ENCODE measurements around the gene TELO2.

Gene TELO2

DNA sequence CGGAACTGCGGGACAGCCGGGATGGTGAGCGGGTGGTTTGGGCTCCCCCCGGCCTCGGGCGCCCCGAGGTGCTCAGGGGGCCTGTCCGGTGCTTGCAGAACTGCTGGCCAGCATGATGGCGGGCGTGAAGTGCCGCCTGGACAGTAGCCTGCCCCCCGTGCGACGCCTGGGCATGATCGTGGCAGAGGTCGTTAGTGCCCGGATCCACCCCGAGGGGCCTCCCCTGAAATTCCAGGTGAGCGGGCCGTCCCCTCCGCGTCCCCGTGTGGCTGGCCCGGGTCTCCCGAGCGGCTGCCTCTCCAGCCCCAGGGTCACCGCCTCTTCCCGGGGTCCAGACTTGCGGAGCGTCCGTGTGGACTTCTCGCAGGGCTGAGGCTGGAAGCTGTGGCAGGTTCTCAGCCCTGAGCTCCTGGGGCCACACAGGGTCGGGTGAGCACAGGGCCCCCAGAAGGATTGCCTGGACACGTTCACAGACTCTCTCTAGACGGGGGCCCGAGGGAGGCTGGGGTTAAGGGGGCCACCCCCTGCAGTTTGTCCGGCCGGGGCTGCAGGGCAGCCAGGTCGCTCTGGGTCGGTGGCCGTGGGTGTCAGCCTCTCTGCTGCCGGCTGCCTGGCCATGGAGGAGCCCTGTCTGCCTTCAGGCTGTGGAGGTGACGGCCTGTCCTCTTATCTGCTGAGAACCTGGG, 7.4 kb downstream of the TELO2 start:
- no peak for DNase-seq

DNA sequence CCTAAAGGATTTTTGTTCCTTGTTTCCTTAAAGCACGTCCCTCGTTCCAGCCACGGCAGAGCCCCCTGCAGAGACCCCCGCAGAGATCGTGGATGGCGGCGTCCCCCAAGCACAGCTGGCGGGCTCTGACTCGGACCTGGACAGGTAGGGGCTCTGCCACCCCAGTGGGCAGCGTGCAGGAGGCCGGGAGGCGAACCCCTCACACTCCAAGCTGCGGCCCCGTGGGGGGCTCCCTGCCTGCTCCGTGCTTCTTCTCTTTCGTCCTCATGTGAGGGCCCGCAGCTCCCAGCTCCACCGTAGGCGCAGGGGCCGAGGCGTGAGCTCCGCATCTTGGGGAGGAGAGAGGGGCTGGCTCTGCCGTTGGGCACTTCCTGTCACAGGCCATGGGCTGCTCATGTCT, 8.5 kb downstream of the TELO2 start:
- DNase-seq, result no peak

DNA sequence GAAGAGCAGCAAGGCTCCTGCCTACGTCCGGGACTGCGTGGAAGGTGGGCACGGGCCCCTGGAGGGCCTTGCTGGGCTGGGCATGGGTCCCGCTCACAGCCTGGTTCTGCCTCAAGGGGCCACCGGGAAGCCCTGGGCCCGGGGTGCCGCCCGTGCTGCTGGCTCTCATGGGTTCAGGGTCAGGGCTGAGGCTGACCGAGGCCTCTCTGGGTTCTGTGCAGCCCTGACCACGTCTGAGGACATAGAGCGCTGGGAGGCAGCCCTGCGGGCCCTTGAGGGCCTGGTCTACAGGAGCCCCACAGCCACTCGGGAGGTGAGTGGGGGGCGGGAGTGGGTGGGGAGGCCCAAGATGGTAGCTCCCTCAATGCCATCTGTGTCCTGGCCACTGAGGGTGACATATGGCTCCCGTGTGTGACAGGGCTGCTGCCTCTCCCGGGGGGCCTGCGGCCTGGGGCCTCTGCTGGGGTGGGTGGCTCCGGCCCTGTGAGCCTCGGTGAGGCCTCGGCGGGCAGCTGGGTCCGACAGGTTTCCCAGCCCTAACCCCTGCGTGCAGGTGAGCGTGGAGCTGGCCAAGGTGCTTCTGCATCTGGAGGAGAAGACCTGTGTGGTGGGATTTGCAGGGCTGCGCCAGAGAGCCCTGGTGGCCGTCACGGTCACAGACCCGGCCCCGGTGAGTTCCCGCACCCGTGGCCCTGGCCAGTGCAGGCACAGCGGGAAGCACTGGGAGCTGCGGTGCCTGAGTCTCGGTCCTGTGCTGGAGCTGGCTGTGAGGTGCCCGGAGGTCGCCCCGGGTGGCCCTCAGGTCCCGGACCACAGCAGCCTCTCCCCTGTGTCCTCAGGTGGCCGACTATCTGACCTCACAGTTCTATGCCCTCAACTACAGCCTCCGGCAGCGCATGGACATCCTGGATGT, 9.2 kb downstream of the TELO2 start:
- no peak for DNase-seq

DNA sequence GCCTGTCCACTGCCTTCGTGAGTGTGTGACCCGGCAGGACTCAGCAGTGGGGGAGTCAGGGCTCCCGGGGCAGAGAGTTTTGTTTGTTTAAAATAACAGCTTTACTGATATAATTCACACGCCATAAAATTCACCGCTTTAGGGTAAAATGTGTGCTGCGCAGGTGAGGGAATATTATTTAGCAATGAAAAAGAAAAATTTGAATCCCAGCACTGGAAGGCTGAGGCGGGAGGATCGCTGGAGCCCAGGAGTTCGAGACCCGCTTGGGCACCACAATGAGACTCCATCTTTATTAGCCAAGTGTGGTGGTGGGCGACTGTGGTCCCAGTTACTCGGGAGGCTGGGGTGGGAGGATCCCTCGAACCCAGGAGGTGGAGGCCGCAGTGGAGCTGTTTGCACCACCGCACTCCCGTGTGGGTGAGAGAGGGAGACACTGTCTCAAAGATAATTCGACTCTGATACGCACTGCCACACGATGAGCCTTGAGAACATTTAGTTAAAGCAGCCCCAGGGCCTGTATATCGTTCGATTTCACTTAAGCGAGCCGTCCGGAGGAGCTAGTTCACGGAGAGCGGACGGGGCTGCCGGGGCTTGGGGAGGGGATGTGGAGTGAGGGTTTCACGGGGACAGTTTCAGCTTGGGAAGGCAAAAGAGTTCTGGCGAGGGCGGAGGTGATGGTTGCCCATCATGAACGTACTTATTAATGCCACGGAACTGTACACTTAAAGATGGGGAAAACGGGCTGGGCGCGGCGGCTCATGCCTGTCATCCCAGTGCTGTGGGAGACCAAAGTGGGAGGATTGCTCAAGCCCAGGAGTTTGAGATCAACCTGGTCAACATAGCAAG, 10.2 kb downstream of the TELO2 start:
- DNase-seq, result no peak

DNA sequence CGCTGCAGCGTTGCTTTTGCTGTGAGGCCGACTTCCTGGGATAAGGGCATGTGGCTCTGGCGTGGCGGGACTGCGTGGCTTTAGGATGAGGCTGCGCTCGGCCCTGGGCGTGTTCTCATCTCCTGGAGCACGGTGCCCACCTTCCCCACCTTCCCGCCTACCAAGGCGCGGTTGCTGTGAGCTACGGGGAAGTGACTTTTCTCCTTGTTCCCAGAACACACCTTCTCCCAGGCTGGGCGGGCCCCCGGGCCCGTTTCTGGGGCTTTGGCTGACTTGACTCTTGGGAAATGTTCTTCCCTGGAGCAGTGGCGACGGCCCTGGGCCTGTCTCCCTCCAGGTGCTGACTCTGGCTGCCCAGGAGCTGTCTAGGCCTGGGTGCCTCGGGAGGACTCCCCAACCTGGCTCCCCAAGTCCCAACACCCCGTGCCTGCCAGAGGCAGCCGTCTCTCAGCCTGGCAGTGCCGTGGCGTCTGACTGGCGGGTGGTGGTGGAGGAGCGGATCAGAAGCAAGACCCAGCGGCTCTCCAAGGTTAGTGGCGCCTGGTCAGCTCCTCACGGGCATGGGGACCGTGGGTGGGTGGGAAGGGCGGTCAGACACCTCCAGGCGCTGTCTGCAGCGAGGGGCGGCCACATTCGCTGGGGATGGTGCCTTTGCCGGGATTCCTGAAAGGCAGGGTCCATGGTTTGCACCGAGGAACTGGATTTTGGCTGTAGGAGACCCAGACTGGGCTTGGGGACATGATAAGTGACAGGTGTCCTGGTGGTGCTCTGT, 12.1 kb downstream of the TELO2 start:
- DNase-seq, result no peak

DNA sequence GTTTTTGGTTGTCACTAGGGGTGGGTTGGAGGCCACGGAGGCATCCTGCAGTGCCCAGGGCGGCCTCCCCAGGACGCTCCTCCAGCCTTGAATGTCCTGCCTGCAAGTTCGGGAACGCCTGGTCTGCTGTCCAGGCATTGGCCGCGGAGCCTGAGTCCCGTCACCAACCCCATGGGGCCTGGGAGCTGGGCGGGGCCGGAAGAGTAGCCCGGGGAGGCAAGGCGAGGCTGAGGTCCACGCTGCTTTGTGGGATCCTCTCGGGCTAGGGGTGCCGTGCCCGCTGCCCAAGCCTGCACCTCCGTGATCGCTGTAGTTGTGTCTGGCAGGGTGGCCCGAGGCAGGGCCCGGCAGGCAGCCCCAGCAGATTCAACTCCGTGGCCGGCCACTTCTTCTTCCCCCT, 12.8 kb downstream of the TELO2 start:
- no peak for DNase-seq

DNA sequence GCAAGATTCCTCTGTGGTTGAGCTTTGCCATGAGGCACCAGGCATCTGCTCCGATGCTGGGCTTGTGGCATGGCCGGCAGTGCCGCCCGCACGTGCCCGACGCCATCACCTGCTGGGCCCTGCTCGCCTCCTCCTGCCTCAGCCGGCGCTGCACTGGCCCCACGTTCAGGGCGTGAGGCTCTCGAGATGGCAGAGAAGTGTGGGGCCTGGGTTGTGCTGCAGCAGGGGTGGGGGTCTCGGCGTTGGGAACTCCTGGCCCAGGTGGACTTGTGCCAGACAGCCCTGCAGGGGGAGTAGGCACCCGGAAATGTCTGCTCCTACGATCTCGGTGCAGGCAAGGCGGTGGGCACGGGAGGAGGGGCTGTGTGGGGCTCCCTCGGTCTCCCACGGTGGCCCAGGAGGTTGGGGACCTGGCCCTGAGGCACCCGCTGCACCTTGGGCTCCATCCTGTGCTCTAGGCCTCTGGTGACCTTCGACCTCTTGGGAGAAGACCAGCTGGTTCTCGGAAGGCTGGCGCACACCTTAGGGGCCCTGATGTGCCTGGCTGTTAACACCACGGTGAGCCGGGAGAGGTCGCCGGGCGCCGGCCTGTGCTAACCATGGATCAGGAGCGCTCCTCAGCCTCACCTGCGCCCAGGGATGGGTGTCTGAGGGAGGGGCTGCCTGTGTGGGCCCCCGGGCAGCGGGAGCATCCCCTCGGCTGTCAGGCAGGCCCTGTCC, 13.5 kb downstream of the TELO2 start:
- no peak for DNase-seq

DNA sequence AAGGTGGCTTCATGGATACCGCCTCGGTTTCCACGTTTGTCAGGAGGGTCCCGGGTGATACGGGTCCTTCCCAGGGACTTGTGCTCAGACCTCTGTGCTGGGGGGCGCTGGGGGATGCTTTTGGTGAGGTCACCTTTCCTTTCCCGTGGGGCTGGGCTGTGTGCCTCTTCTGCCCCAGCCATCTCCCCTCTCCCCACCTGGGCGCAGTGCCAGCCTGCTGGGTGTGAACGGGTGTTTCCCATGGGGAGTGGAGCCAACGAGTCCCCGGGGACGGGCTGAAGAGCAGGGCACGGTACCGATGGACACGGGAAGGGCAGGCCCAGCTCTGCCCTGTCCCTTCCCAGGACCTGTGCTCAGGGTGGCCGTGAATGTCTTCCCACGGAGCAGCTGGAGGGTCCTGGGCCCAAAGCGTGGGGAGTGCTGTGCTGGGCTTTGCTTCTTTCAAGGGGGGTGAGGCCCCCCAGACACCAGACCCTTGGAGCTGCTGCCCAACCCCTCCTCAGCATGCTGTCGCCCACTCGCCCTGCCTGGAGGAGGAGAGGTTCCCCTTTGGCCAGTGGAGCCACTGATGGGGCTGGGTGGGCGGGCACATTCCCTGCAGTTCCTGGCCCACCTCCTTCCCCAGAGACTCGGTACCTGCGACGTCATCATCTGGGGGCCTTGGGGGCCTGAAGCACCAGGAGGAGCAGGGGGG, 15.5 kb downstream of the TELO2 start:
- DNase-seq, result no peak

DNA sequence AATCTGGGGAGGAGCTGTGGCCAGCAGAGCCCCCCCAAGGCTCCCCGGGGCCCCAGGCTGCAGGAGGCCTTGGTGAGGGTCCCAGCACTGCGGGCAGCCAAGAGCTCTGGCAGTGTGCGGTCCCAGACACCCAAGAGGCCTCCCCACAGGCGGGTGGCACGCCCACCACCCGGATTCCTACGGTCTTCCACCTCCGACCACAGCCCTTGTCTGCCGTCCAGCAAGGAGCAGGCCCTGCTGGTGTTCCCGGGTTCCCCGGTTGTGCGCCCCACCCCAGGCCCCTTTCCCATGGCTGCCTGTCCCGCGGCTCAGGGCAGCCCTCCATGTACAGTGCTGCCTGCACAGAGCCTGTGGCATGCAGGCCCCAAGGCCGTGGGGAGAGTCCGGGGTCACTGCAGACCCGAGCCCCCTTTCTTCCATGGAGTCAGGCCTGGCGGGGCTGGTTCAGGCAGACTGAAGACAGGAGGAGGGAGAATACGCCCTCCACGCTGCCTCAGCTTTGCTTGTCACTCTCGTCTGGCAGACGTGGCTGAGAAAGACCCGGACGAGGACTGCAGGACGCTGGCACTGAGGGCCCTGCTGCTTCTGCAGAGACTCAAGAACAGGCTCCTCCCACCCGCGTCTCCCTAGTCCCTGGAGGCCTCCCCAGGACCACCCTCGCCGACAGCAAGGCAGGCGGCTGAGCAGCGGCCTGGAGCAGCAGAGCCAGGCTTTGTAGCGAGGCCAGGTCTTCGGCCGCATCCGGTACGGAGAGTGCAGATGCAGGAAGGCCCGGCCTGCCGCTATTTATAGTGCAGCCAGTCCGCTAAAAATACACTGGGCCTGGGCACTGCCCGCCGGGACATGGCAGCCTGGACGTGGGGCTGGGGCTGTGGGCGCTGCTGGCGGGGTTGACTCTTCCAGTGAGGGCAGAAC, 16.4 kb downstream of the TELO2 start:
- DNase-seq, result no peak

DNA sequence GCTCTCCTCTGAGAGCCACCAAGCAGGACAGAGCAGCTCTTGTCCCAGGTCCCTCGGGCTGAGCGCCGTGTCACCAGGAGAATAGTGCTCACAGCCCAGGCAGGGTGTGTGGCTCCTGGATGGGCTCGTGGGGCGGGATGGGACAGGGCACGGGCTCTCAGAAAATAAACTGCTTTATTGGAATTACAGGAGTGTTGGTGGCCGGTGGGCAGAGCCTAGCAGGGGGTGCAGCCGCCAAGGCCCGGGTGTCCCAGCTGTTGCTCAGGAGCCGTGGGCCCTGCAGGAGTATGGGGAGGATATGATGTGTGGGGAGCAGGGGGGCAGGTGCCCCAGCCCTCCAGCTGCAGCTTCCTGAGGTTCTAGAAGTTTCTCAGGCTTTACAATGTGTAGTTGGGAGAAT, 17.1 kb downstream of the TELO2 start:
- DNase-seq, result no peak

DNA sequence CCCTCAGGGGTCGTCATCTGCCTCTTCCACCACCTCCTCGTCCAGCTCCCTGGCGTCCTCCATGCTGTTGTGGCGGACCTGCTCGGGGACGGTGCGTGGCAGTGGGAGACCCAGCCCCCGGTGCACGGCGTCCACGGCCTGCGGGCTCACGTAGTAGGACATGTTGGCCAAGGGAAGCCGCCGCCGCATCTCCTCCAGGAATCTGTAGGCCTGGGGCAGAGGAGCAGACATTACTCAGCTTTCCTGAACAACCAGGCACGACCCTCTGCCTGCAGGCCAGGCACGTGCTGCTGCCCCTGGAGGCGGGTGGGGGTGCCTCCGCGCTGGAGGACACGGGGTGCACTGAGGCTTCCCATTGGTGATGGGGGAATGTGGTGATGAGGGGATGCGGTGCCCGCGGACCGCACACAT, 17.8 kb downstream of the TELO2 start:
- no peak for DNase-seq

DNA sequence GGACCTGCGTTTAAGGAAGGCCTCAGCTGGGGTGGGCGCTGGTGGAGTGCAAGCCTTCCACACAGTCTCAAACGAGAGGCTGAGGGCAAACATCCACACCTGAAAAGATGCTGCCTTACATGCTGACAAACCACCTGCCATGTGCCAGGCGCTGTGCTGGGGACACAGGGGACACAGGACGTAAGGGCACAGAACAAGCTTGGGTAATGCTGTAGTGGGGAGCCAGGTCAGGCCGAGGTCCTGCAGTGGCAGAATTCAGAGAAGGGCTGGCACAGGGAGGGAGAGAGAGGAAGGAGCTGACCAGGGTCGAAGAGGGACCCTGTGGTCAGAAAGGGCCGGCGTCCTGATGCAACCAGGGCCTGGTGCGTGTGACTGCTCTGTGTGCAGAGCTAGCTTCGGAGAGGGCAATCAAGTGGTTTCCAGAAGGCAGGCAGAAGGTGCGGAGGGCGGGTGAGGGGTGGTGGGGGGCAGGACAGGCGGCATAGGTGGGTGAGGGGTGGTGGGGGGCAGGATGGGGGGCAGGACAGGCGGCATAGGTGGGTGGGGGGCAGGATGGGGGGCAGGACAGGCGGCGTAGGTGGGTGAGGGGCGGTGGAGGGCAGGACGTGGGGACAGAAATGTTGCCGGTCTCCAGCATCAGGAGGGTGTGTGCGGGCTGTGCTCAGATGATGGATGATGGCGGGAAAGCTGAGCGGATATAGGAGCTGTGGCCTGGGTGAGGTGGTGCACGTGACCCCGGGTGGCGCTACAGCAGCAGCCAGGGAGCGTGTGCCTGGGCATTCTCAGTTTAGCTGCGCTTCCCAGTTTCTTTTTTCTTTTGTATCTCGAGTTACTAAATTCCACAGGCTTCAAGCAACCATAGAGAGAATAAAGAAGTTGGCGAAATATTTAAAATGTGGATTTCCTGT, 18.8 kb downstream of the TELO2 start:
- no peak for DNase-seq

DNA sequence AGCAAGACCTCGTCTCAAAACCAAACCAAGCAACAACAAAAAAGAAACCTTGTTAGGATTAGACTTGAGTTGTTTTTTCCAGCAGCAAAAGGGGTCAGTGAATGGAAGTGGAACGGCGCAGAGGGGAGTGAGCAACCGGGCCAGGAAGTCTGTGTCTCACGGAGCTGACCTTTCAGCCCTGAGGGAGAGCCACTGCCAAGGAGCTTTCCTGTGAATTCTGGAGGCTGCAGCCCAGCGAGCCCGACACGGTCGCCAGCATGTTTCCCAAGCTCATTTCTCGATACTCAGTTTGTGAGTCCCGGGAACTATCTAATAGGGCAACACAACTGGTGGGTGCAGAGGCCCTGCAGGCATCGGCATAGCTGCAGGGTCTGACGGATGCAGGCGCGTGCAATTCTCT, 19.6 kb downstream of the TELO2 start:
- DNase-seq, result no peak

DNA sequence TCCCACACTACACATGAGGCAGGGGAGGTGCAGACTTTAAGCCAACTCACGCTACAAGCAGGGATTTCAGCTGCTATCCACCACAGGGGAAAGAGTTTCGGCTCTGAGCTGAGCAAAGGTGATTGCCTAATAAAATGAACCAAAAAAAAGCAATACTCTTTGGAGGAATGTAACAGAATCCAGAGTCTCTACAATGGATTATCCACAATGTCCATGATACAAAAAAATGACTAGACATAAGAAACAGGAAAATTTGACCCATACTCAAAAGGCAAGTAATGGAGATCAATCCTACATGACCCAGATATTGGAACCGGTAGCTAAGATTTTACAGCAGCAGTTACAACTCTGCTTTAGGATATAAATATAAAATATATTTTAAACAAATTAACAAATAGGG, 21.3 kb downstream of the TELO2 start:
- DNase-seq, result no peak

DNA sequence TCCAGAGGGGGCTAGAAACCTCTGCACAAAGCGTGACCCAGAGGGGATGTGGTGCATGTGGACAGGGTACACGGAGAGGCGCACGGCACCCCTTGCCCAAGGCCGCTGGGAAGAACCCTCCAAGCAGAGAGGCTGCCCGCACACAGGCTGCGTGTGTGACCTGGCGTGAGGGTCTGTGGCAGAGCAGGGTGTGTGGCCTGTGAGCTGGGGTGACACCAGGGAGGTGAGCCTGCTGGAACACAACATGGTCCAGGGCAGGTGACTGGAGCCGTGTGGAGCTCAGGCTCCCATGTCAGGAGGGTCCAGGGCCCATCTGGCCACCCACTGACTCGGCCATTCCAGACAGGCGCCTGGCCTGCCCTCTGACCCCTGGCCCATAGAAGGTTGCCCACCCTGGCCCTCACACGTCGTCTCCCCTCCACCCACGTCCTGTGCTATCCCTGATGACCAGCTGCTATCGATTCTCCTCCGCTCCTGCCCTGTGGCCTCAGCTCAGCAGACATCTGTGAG, 25.5 kb downstream of the TELO2 start:
- no peak for DNase-seq

DNA sequence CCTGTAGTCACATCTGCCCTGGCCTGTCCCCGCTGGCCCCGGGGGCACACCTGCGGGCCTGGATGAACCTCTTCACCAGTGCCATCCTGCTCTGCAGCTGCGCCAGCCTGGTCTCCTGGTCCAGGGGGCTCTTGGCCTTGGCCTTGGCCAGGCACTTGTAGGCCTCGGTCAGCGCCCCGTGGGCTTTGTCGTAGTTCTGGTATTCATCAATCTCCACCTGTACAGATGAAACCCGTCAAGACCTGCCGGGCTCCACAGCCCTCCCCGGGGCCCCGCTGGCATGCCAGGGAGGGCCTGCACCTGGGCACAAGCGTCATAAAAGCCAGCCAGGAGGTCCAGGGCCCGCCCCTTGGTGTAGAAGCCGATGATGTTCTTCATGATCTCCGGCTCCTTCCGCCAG, 26.7 kb downstream of the TELO2 start:
- no peak for DNase-seq

DNA sequence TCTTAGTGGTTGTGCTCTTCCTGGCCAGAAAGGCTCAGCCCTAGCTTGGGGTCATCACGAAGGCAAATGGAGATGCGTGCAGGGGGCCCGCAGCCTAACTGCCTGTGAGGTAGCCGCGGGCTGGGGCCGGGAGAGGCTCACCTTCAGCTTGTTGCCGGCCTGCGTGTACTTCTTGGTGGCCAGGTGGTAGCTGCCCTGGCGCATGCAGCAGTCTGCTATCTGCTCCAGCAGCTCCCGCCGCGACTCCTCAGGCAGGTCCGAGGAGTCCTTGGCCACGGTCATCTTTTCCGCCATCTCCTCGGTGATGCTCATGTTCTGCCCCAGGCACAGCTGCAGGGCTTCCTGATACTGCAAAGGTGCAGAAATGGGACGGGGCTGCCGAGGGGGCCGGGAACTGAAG, 27.3 kb downstream of the TELO2 start:
- no peak for DNase-seq

DNA sequence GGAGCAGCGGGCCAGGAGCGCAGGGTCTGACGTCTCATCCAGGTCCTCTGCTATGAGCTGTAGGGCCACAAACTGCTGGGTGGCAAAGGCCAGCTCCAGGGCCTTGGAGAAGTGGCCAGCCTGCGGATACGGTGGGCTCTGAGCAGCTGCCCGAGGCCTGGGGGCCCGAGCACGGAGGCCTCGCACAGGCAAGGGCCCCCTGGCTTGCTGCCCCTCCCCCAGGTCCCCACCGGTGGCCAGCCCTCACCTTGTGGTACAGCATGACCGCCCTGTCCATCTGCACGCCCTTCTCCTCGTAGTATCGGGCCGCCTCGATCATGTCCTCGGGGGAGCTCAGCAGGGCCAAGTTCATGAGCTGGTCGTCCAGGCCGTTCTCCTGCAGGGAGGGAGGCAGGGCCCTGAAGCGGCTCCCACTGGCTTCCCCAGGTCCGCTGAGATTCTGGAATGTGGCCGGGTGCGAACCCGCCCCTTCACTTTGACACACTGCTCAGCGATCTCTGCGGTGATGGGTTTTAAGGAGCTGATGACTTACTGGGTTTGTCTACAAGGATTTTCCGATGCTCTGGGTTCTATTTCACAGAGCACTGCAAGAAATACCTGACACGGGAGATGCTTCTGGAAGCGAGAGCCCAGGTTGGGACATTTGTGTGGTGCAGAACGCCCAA, 30.6 kb downstream of the TELO2 start:
- DNase-seq, result no peak
